Temporal lobe (tissue), 2 donors: Measurements from ENCODE around the gene FAM72C. TPM values are rescaled to one million over a fixed set of nuclear protein-coding genes. Genes with fewer than 3 reads are reported as not detected.

Experiments used
- small RNA-seq: library from RNA; depleted of rRNA; stranded (forward); fragments of <200 nt; gene quantifications from one replicate; pipeline ENCODE3, GENCODE V24; 2014; ENCODE audit warnings: low replicate concordance
- total RNA-seq: library from RNA; depleted of rRNA; stranded (reverse); fragments of >200 nt; gene quantifications from one replicate; pipeline ENCODE4 v1.2.3, GENCODE V29; 2014

Gene FAM72C
- total RNA-seq, 1 donor from 2014 or later = not detected

Small RNA genes lying within 50 kb of the gene (small RNA-seq; reads per million reads assigned to genes)
- gene HIST2H3PS2 = not detected
